NK-92 treated with Interleukin-12 subunit alpha and Interleukin-12 subunit beta, amount 100 ng/mL, for 24 hours (cell line): ENCODE measurements around the gene AGBL1.

Experiments used
- DNase-seq: peaks from one replicate; lab custom pipeline; 2025; lab: John Stamatoyannopoulos, UW

The AGBL1 gene

DNA sequence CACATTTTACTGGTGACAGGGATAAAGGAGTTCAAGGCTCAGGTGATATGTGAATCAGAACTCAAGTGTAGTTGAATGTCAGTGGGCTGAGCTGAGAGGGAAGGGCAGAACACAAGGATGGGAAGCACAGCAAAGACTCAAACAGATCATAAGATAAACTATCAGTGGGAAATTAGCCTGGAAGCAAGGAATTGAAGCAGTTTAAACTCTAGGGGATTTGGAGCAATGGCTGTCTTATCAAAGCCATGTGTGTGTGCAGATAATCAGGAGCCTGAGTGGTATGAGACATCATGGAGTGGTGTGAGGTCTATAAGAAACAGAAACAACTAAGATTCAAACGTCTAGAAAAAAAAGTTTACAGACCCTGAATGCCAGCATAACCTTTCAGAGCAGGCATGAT is 634.6 kb downstream of the AGBL1 start:
- no peak for DNase-seq

DNA sequence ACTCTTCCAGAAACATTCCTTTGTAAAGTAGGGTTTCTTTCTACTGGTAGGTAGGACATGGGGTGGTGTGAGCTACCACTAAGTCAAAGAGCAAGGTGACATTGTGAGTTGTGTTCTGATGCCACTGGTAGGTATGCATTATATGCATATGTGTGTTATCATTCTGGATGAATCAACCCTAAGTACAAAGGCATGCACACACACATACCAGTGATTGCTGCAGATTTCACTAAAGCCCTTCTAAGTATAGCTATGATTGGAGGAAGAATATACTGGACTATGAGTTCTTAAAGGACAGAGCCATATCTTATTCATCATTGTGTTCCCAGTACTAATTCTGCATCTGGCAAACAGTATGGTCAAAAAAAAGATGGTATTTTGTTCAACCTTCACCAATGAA is 646.0 kb downstream of the AGBL1 start:
- DNase-seq, result no peak

DNA sequence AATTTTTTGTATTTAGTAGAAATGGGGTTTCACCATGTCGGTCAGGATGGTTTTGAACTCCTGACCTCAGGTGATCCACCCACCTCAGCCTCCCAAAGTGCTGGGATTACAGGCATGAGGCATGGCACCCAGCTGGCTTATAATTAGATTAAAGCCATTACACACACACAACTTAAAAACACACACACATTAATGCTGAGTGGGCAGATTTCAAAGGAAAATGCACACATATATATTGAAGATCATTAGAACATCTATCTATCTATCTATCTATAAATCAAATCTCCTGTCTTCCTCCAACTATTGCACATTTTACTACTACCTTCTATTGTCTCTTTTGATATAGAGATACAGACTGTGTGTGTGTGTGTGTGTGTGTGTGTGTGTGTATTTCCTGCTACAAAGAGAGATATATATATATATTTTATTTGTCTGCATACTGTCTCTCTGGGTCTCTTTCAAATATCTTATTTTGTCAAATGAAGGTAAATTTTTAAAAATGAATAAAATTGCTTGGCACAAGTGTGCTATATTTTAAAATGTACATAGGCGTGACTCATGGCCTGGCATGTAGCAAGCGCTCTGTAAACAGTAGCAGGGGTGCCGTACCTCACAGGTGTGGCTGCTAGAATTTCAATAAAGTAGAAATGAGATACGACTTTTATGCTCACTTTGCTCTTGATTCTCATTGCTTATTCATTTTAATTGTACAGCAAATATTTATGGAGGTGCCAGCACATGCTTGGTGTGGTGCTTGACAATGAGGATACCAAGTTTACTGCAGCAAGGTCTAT is 655.8 kb downstream of the AGBL1 start:
- DNase-seq, result no peak

DNA sequence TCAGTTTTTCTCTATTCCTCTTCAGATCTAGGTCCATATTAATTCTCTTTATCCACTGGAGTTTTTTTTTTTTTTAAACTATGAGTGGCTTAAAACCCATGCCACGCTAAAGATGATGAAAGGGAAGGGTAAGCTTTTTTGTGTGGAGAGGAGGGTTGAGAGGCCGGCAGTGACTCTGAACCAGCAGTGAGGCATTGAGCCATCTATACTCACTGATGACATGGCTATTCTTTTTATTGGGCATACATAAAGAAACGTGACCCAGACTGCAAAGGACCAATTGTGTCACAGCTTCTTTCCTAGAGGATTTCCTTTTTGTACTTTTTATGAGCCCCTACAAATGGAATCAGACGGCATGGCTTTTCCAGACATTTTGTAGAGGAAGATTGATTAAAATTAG is 662.2 kb downstream of the AGBL1 start:
- DNase-seq, result no peak

- DNase-seq, result peak; percentile 37
These were observed 663.7 kb downstream of the AGBL1 start for GRCh38 chr15:86743283-86743903.

DNA sequence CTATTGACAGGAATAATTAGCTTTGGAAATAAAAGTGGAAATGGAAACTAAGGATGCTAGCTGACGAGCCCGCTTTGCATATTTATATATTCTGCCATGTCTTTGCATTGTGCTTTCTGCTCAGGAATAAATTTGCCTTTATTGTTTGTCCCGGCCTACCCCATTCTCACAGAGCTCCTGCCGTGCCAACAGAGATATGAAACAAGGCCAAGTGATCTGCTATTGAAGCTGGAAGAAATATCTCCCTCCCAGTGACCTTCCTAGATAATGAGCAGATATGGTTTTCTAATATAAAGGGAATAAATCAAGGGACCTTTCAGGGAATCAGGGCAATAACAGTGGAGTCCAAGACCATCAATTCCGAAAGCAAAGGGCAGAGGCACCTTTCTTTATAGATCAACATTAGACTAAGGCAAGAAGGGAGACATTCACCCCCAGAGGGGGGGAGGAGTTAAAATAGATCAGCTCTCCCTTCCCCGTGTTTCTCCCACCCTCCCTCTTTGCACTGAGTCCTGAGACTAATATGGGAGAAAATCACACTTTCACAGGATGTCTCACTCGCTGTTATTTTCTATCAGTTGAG is 664.6 kb downstream of the AGBL1 start:
- no peak for DNase-seq

DNA sequence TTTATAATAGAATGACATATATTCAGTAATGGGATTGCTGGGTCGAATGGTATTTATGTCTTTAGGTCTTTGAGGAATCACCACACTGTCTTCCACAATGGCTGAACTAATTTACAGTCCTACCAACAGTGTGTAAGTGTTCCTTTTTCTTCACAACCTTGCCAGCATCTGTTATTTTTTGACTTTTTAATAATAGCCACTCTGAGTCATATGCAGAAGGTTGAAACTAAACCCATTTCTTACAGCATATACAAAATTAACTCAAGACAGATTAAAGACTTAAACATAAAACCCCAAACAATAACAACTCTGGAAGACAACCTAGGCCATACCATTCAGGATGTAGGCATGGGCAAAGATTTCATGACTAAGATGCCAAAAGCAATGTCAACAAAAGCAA is 671.4 kb downstream of the AGBL1 start:
- no peak for DNase-seq

GRCh38 chr15:86754846-86755245 is 675.2 kb downstream of the AGBL1 start:
- DNase-seq, result no peak

GRCh38 chr15:86756688-86757087 is 677.0 kb downstream of the AGBL1 start:
- no peak for DNase-seq

DNA sequence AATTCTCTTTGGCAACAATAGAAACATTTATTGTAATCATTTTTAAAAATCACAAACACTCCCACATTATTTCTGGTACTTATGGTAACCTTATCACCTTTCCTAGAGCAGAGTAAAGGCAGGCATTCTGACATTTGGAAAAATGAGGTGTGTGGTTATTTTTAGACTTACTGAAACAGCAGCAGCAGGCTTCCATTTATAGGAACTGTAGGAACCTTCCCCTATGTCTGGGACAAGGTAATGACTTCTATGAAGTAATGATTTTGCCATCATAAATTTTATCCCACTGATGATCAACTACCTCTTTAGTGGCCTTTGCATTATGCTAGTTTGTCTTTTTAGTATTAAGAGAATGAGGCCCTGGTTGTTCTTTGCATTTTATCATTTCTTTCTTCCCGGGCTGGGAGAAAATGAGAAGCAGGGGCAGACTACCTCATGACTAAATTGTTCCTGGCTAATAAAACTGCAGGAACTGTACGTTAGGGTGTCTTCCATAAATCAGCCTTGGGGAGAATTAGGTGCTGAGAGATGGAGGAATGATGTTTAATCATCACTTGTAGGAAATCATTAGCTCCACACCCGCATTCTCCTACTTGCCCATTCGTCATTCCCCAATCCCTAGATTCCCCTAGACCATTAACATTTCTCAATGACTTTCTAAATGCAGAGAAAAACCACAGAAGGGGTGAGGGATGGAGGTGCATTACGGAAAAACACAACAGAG is 680.3 kb downstream of the AGBL1 start:
- no peak for DNase-seq

GRCh38 chr15:86762874-86763273 is 683.2 kb downstream of the AGBL1 start:
- DNase-seq, result no peak

DNA sequence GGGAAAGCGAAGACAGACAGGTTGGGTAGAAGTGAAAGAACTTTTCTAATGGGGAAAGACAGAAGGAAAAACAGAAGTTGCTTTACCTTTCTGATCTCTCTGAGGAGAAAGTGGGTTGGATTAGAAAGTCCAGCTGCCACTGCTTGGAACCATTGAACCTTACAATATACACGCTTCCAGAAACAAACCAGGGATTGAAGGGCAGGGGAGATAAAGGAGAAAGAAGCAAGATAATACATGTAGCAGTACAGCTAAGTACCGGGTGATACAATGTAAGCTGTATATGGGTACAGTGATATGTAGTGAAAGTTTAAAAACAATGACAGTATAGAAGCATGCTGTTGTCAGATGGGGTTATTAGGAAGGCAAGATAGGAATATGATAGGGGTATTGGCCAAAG is 684.4 kb downstream of the AGBL1 start:
- no peak for DNase-seq

GRCh38 chr15:86765281-86765680 is 685.6 kb downstream of the AGBL1 start:
- DNase-seq, result no peak

- no peak for DNase-seq
These were observed 692.8 kb downstream of the AGBL1 start for GRCh38 chr15:86772369-86773059.

DNA sequence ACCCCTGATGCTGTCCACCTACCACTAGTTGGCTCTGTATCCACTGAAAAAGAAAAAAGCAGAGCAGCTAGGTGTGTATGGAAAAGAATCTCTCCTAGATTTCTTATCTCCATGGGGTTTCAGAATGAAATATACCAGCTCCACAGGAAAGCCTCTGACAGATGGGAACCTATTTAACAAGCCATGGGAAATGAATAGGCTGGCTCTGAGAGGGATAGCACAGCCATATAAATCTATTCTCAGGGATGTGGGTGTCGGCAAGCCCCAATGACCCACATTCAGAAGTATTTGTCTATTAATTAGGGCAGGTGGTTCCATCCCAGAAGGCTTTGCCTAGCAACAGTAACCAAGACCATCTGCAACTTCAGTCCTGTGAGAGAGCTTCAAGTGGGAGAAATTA is 694.1 kb downstream of the AGBL1 start:
- no peak for DNase-seq

GRCh38 chr15:86776145-86776544 is 696.5 kb downstream of the AGBL1 start:
- DNase-seq, result no peak

DNA sequence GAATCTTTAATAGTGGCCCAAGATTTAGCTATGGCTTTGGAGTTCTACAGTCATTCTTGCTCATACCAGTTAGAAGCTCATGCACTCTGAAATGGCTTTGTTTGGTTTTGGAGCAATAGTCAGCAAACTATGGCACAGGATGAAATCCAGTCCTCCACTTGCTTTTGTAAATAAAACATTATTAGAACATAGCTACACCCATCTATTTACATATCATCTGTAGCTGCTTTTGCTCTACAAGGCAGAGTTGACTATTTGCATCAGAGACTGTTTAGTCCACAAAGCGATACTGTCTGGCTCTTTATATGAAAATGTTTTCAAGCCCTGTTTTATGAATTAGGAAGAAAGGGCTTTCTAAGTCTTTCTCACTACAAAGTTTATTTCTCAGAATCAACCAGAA is 716.9 kb downstream of the AGBL1 start:
- DNase-seq, result no peak

DNA sequence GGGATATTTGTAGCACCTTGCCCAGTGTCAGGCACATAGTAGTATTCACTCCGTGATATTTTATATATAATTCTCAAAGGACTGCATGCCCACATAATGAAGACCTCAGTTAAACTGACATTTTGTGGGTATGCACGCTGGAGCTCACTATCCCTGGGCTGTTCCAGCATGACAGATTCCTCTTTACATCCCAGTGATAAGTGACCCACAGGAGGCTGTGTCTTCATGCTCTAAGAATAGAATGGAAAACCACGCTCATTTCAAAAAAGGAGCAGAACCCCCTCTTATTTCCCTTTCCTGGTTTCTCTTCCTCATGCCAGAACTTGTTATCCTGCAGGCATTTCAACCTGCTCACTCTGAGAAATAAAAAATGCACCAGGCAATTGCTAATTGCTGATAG is 717.5 kb downstream of the AGBL1 start:
- DNase-seq, result no peak

DNA sequence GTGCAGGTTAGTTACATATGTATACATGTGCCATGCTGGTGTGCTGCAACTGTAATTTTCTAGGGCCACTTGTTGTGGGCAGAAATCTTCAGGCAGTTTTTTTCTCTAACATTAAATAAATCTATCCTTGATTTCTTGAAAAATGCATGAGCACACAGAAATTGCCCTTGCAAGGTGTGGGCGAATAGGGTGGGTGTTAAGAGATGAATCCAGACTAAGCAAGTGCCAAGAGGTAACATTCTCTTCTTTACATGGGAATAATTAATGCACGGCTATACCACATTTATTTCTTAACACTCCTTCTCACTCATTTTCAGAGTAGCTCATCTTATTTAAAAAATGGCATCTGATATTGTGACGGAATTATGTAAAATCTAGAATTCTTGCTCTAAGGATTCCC is 719.6 kb downstream of the AGBL1 start:
- no peak for DNase-seq

DNA sequence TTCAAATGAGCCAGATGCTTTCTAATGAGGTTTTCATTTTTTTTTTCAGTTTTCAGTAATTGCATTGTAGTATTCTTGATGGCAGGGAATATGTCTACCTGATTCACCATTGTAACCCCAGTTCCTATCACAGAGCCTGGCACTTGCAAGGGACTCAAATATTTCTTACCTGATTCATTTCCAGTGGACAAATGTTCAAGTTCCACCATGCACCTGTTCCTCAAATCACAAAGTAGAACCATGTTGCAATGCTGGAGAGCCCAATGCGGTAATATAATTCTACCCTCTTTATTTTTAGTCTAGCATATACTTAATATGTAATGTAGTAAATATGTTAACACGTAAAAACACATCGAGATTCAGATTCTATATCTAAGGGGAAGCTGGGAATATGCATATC is 722.6 kb downstream of the AGBL1 start:
- DNase-seq, result no peak

DNA sequence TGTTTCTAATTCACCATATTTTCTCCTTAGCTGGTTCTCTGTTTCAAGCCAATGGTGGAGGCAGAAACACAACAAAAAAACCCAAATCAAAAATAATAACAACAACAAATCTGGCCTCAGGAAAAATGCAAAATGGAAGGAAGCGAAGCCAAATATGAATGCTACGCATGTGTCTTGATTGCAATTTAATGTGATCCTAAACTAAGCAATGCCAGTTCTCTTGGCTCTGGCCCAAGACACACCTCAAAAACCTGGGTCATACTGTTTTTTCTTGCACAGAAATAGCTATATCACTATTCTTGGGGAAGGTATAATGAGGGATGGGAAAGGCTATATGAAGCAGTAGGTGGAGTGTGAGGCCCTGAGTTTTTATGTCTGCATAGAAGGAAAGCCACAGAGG is 724.7 kb downstream of the AGBL1 start:
- DNase-seq, result no peak

DNA sequence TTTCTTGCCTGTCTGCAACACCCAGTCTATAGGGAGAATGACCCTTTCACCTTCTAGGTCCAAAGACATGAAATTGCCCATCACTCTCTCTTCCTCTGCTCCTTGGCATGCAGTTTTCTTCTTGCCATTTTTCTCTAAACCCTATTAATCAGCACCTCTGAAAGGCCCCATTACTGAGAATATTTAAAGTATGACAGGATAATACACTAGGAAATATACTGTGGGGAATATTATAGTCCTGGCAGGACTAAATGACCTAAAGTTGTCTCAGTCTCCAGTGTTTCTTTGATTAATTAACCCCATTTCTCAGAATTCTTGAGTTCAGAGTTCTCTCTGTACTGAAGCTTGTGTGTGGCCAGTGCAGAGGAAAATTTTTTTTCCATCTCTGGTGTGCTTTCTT is 730.7 kb downstream of the AGBL1 start:
- DNase-seq, result no peak
